Caco-2 (cell line): Measurements from ENCODE around the gene SIDT1. TPM values are rescaled to one million over a fixed set of nuclear protein-coding genes. Genes with fewer than 3 reads are reported as not detected.

Source experiments
- BruUV-seq: library from RNA; stranded (reverse); fragments of 400-500 nt; replicated peaks from 2 replicates; lab custom pipeline; 2021; lab: Mats Ljungman, UMichigan
- CTCF ChIA-PET: fragments of 300-600 bp; sonication (Branson Sonifier 250); formaldehyde crosslinking; loops from one replicate; lab custom pipeline; 2022; ENCODE audit warnings: antibody characterized with exemption; lab: Charles Lee
- POLR2A ChIA-PET: fragments of 300-600 bp; sonication (Branson Sonifier 250); formaldehyde crosslinking; loops from one replicate; lab custom pipeline; 2022; ENCODE audit warnings: antibody characterized with exemption; lab: Charles Lee
- DNase-seq, 2 experiments: peaks; one replicate each; pipeline versions ENCODE4 v3.0.0 to v3.0.0-alpha.2; 2020 to 2022
- H3K27me3 ChIP-seq: replicated peaks from 2 replicates; pipeline ENCODE4 v1.6.0; 2011; ENCODE audit warnings: low read length; ENCODE audit not compliant: control insufficient read depth, insufficient read depth
- H3K36me3 ChIP-seq: 2 replicates; pipeline ENCODE4 v1.5.1; 2011; ENCODE audit warnings: low read length; ENCODE audit not compliant: control insufficient read depth, insufficient read depth
- H3K4me1 ChIP-seq: fragments of 250-450 bp; sonication (Bioruptor Pico); 2 replicates; pipeline ENCODE4 v1.5.1; 2020; ENCODE audit warnings: mild to moderate bottlenecking
- H3K4me3 ChIP-seq: 2 replicates; pipeline ENCODE4 v1.5.1; 2011; ENCODE audit warnings: low read depth, mild to moderate bottlenecking, control low read depth, low read length
- H3K9me3 ChIP-seq: fragments of 250-450 bp; sonication (Bioruptor Pico); 2 replicates; pipeline ENCODE4 v1.5.1; 2020; ENCODE audit warnings: mild to moderate bottlenecking, moderate library complexity
- H3K27ac Mint-ChIP-seq: one replicate; pipeline ENCODE4 v1.8.0; 2022; ENCODE audit warnings: mixed read lengths; ENCODE audit not compliant: unreplicated experiment
- H3K27me3 Mint-ChIP-seq: one replicate; pipeline ENCODE4 v1.8.0; 2022; ENCODE audit warnings: mixed read lengths; ENCODE audit not compliant: insufficient read depth, unreplicated experiment
- H3K36me3 Mint-ChIP-seq: one replicate; pipeline ENCODE4 v1.8.0; 2022; ENCODE audit warnings: mild to moderate bottlenecking, mixed read lengths; ENCODE audit not compliant: insufficient read depth, unreplicated experiment
- H3K4me1 Mint-ChIP-seq: one replicate; pipeline ENCODE4 v1.8.0; 2022; ENCODE audit warnings: low read depth, mixed read lengths; ENCODE audit not compliant: unreplicated experiment
- H3K4me3 Mint-ChIP-seq: one replicate; pipeline ENCODE4 v1.8.0; 2022; ENCODE audit warnings: mild to moderate bottlenecking, moderate library complexity, mixed read lengths; ENCODE audit not compliant: unreplicated experiment
- H3K9me3 Mint-ChIP-seq: one replicate; pipeline ENCODE4 v1.8.0; 2022; ENCODE audit warnings: mixed read lengths; ENCODE audit not compliant: unreplicated experiment
- intact Hi-C: fragments of 100-400 bp; cut with micrococcal nuclease; formaldehyde crosslinking; loops from one replicate; pipeline ENCODE4 v1.10.0; 2022; ENCODE audit not compliant: unreplicated experiment
- total RNA-seq: library from RNA; stranded (reverse); gene quantifications from 2 replicates; pipeline ENCODE4 v1.2.3, GENCODE V29; 2022
- TF ChIP-seq, protein P1 (sequence below), 2 experiments: fragments of 200-600 bp in 1 of 2; IDR thresholded peaks; 1 replicate in 1 of 2; 2 replicates in 1 of 2; pipeline versions ENCODE4 v1.5.1 to v1.8.0; 2011 to 2022; ENCODE audit warnings: antibody characterized with exemption in 1 of 2, control low read depth in 1 of 2, inconsistent platforms in 1 of 2, low read depth in 1 of 2, low read length in 1 of 2, mild to moderate bottlenecking in 1 of 2, moderate library complexity in 1 of 2; ENCODE audit not compliant: insufficient read depth in 1 of 2, severe bottlenecking in 1 of 2, unreplicated experiment in 1 of 2

Gene SIDT1
- total RNA-seq, 1 experiment from 2014 or later = 0.84 TPM

GRCh38 chr3:113533534-113533892 lies 1.2 kb downstream of the SIDT1 start:
- H3K9me3 ChIP-seq = no peaks in the 10 kb centered on the region
- Mint-ChIP-seq H3K36me3 (no peaks in the 10 kb centered on the region), H3K27me3 (peaks cover 13% of the 10 kb centered on the region), H3K4me1 (peaks cover 7% of the 10 kb centered on the region), H3K4me3 (peak overlapping the region; percentile 82), H3K9me3 (no peaks in the 10 kb centered on the region), H3K27ac (peak overlapping the region; percentile 43)
- no peaks in the 10 kb centered on the region for H3K36me3 ChIP-seq
- H3K27me3 ChIP-seq = 0 out of 2 replicates have a peak, but pooled peaks cover 3% of the 10 kb centered on the region
- BruUV-seq = no TSS peak
- TF ChIP-seq, protein P1, sequence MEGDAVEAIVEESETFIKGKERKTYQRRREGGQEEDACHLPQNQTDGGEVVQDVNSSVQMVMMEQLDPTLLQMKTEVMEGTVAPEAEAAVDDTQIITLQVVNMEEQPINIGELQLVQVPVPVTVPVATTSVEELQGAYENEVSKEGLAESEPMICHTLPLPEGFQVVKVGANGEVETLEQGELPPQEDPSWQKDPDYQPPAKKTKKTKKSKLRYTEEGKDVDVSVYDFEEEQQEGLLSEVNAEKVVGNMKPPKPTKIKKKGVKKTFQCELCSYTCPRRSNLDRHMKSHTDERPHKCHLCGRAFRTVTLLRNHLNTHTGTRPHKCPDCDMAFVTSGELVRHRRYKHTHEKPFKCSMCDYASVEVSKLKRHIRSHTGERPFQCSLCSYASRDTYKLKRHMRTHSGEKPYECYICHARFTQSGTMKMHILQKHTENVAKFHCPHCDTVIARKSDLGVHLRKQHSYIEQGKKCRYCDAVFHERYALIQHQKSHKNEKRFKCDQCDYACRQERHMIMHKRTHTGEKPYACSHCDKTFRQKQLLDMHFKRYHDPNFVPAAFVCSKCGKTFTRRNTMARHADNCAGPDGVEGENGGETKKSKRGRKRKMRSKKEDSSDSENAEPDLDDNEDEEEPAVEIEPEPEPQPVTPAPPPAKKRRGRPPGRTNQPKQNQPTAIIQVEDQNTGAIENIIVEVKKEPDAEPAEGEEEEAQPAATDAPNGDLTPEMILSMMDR (IDR thresholded peaks at IDR 0.05; ENCODE audit: insufficient read depth in 1 of 2, low read depth in 1 of 2, low read length in 1 of 2, severe bottlenecking in 1 of 2, unreplicated experiment in 1 of 2) = no peak
- ChIA-PET POLR2A (no interaction called here), CTCF (no interaction called here)
- peak overlapping the region; percentile 57 for H3K4me3 ChIP-seq
- H3K4me1 ChIP-seq = no peaks in the 10 kb centered on the region
- DNase-seq = no peak
- intact Hi-C loops = no loop called here

DNA sequence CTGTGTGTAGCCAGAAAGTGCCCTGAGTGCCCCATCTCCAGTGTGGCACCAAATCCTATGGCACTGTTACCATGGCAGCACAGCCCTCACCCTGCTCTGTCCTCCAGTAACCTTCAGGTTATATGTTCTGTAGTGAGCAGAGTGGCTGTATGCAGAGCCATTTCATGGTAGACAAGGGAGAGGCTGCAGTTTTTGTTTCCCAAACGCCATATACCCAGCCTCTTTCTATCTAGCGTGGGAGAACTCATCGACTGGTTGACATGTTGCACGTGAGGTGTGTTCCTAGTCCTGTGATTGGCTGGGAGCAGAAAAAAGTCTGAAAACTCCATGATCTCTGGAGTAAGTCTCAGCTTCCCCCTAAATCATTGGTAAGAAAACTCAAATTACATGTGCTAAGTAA lies 2.0 kb downstream of the SIDT1 start:
- TF ChIP-seq, protein P1 (IDR thresholded peaks at IDR 0.05; ENCODE audit: insufficient read depth in 1 of 2, low read depth in 1 of 2, low read length in 1 of 2, severe bottlenecking in 1 of 2, unreplicated experiment in 1 of 2) = no peak
- ChIA-PET CTCF (no interaction called here), POLR2A (no interaction called here)
- Mint-ChIP-seq H3K4me1 (peaks cover 7% of the 10 kb centered on the region), H3K9me3 (no peaks in the 10 kb centered on the region), H3K27ac (no peak overlapping the region), H3K27me3 (peaks cover 13% of the 10 kb centered on the region), H3K4me3 (no peak overlapping the region), H3K36me3 (no peaks in the 10 kb centered on the region)
- no TSS peak for BruUV-seq
- H3K9me3 ChIP-seq = no peaks in the 10 kb centered on the region
- no peak for DNase-seq
- no peaks in the 10 kb centered on the region for H3K4me1 ChIP-seq
- intact Hi-C loops = no loop called here
- 0 out of 2 replicates have a peak, but pooled peaks cover 3% of the 10 kb centered on the region for H3K27me3 ChIP-seq
- no peak overlapping the region for H3K4me3 ChIP-seq
- H3K36me3 ChIP-seq = no peaks in the 10 kb centered on the region

- ChIA-PET CTCF (interaction anchor here (1.5 to 1.6 kb wide), 2 partner anchors 20 to 42 kb away, joined by 4 to 8 read pairs; no protein-coding TSS in a partner anchor), POLR2A (no interaction called here)
- H3K27ac Mint-ChIP-seq = no peak overlapping the region
- BruUV-seq = no TSS peak
- H3K4me3 Mint-ChIP-seq = no peak overlapping the region
- no peaks in the 10 kb centered on the region for H3K36me3 ChIP-seq
- H3K36me3 Mint-ChIP-seq = no peaks in the 10 kb centered on the region
- H3K4me1 Mint-ChIP-seq = peaks cover 7% of the 10 kb centered on the region
- H3K27me3 Mint-ChIP-seq = peaks cover 13% of the 10 kb centered on the region
- DNase-seq = no peak
- TF ChIP-seq, protein P1 (IDR thresholded peaks at IDR 0.05; ENCODE audit: insufficient read depth in 1 of 2, low read depth in 1 of 2, low read length in 1 of 2, severe bottlenecking in 1 of 2, unreplicated experiment in 1 of 2) = peak in 1 of 2 experiments; percentile 32
- H3K27me3 ChIP-seq = 0 out of 2 replicates have a peak, but pooled peaks cover 3% of the 10 kb centered on the region
- no peaks in the 10 kb centered on the region for H3K9me3 Mint-ChIP-seq
- H3K9me3 ChIP-seq = no peaks in the 10 kb centered on the region
- H3K4me1 ChIP-seq = no peaks in the 10 kb centered on the region
- no peak overlapping the region for H3K4me3 ChIP-seq
- intact Hi-C loops = loop anchor here (2.0 kb wide), 1 partner anchor 21 kb away; no protein-coding TSS in a partner anchor
Measured at GRCh38 chr3:113535898-113536297, 3.5 kb downstream of the SIDT1 start.
